Spleen (tissue), 11 donors: Measurements from ENCODE around the gene VWA3A. TPM values are rescaled to one million over a fixed set of nuclear protein-coding genes. Genes with fewer than 3 reads are reported as not detected.

Experiments used
- DNase-seq: peaks from one replicate; pipeline ENCODE4 v3.0.0-alpha.2; 2020
- H3K27ac ChIP-seq, 8 donors: fragments of 200-600 bp; sonication (generic) in 7 of 8; 1 replicate in 4 of 8; 2 replicates in 4 of 8; pipeline versions ENCODE4 v1.5.0 to v1.8.0; 2016 to 2021; ENCODE audit warnings: inconsistent platforms in 4 of 8, mild to moderate bottlenecking in 4 of 8, moderate library complexity in 1 of 8
- H3K27me3 ChIP-seq, 7 donors: fragments of 200-600 bp; sonication (generic) in 6 of 7; replicated peaks in 1 of 7; 1 replicate in 4 of 7; 2 replicates in 3 of 7; pipeline versions ENCODE4 v1.5.0 to v1.8.0; 2016 to 2021; ENCODE audit warnings: inconsistent platforms in 3 of 7, mild to moderate bottlenecking in 1 of 7
- H3K36me3 ChIP-seq, 6 donors: fragments of 200-600 bp; sonication (generic) in 5 of 6; 1 replicate in 4 of 6; 2 replicates in 2 of 6; pipeline versions ENCODE4 v1.5.0 to v1.8.0; 2016 to 2021; ENCODE audit warnings: inconsistent platforms in 2 of 6
- H3K4me1 ChIP-seq, 6 donors: fragments of 200-600 bp; sonication (generic) in 5 of 6; 1 replicate in 3 of 6; 2 replicates in 3 of 6; pipeline versions ENCODE4 v1.5.0 to v1.8.0; 2016 to 2021; ENCODE audit warnings: inconsistent platforms in 3 of 6
- H3K4me3 ChIP-seq, 8 donors: fragments of 200-600 bp; sonication (generic) in 7 of 8; 1 replicate in 4 of 8; 2 replicates in 4 of 8; pipeline versions ENCODE4 v1.5.0 to v1.8.0; 2016 to 2021; ENCODE audit warnings: inconsistent platforms in 4 of 8, mild to moderate bottlenecking in 4 of 8, moderate library complexity in 2 of 8
- H3K9me3 ChIP-seq, 8 donors: fragments of 200-600 bp; sonication (generic) in 7 of 8; 1 replicate in 4 of 8; 2 replicates in 4 of 8; pipeline versions ENCODE4 v1.5.0 to v1.8.0; 2016 to 2021; ENCODE audit warnings: inconsistent platforms in 4 of 8
- CTCF ChIP-seq, 11 experiments: fragments of 200-600 bp in 7 of 11; fragments of 450-650 bp in 4 of 11; sonication (generic) in 4 of 11; IDR thresholded peaks in 8 of 11; conservative IDR thresholded peaks in 3 of 11; 1 replicate in 7 of 11; 2 replicates in 4 of 11; pipeline versions ENCODE4 v1.4.0 to v1.8.0; 2016 to 2021; ENCODE audit warnings: antibody characterized with exemption in 11 of 11, inconsistent platforms in 4 of 11, mild to moderate bottlenecking in 1 of 11
- POLR2A ChIP-seq, 3 donors: fragments of 450-650 bp; IDR thresholded peaks; one replicate each; pipeline ENCODE4 v1.5.1; 2017; ENCODE audit warnings: antibody characterized with exemption in 3 of 3, mild to moderate bottlenecking in 1 of 3
- POLR2AphosphoS5 ChIP-seq, 3 donors: sonication (generic); formaldehyde crosslinking; IDR thresholded peaks; one replicate each; pipeline ENCODE4 v1.5.1; 2017; ENCODE audit warnings: antibody characterized with exemption in 3 of 3
- WGBS, 5 donors: extraction: QIAGEN DNeasy Blood & Tissue Kit in 3 of 5; methylation state at CpG; one replicate each; pipeline versions ENCODE4 v1.1.5 to v1.1.7; 2013 to 2018; 5-methylcytosine and 5-hydroxymethylcytosine counted together
- intact Hi-C: fragments of 100-400 bp; cut with DNase I; formaldehyde crosslinking; loops from one replicate; pipeline ENCODE4 v1.15.0; 2023; ENCODE audit warnings: low total_unique reads
- polyA plus RNA-seq, 3 donors: library from polyadenylated mRNA; stranded (reverse); fragments of 200-250 nt; gene quantifications; one replicate each; pipeline ENCODE4 v1.2.1, GENCODE V29; 2013
- total RNA-seq, 7 donors: library from RNA; depleted of rRNA in 3 of 7; stranded (reverse); fragments of >200 nt in 3 of 7; fragmentation: NEBNext Ultra II Directional in 4 of 7; extraction: Animal tissue kit (Norgen Biotek cat#: 25700) in 4 of 7; gene quantifications; one replicate each; pipeline versions ENCODE4 v1.1.0 to v1.2.1, GENCODE V29; 2016 to 2021
- donor health status: healthy with polysubstance abuse.
- donor health status: DM: no; HTN: no; CAD: no; lungs with moderate emphysema.
- donor health status: DM: no; HTN: no; CAD: no.
- donor health status: Bipolar disorder and iron deficiency.
- donor health status: healthy.
- donor health status: DM: no; HTN: no; CAD: no.
- donor health status: DM: yes; HTN: yes; CAD: no.

Gene VWA3A
- total and polyA plus RNA-seq, 10 donors, result 0.08 to 2.1 (median 0.30) TPM; not detected in 2

DNA sequence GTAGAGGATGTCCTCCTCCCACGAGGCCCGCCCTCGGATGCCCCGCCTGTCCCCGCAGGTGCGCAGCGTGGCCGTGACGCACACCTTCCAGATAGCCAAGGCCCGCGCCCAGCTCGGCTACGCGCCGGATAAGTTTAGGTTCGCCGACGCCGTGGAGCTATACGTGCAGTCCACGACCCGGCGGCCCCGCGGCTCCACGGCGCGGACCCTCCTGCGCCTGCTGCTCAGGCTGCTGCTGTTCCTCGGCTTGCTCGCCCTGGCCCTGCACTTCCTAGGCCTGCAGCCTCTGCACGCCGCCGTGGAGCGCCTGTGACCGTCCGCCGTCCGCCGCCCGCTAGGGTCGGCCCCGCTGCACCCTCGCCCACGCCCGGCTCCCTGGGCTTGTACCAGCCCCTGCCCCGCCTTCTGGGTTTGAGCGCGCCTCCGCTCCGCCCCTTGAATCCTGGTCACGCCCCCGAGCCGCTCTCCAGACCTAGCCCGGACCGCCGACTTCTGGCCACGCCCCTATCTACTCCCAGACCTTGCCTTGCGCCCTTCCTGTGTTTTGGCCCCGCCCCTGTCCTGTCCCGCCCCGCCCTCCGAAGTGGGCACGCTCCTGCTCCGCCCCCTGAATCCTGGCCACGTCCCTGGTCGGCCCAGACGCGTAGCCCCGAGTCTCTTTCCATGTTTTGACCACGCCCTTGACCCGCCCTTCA is 97.9 kb downstream of the VWA3A start:
- DNase-seq, result peak; percentile 100
- intact Hi-C loops, result no loop called here
- Histone ChIP-seq H3K4me1 (peaks cover 29 to 60% (median 47%) of the 10 kb centered on the region in 6 donors), H3K27me3 (no peaks in the 10 kb centered on the region), H3K27ac (peak overlapping the region; percentile 92 to 100 (median 96)), H3K4me3 (peak overlapping the region; percentile 38 to 93 (median 72)), H3K9me3 (no peaks in the 10 kb centered on the region), H3K36me3 (no peaks in the 10 kb centered on the region)
- TF ChIP-seq POLR2AphosphoS5 (IDR thresholded peaks at IDR 0.05) (peak; percentile 97 to 98 (median 98)), POLR2A (IDR thresholded peaks at IDR 0.05) (peak; percentile 86 to 93 (median 86)), CTCF (IDR thresholded peaks at IDR 0.05 in 8 of 11, conservative IDR thresholded peaks at IDR 0.05 in 3 of 11) (peak in 2 of 11 experiments; percentile 7 to 10)
- 0 to 1% (median 0%) methylated on average over 51 to 72 of the region's 72 CpGs for WGBS, 5 donors

GRCh38 chr16:22190776-22191531 is 98.6 kb downstream of the VWA3A start:
- H3K36me3 ChIP-seq, result no peaks in the 10 kb centered on the region
- TF ChIP-seq POLR2A (IDR thresholded peaks at IDR 0.05) (peak in 2 of 3 donors; percentile 70 to 87), POLR2AphosphoS5 (IDR thresholded peaks at IDR 0.05) (peak; percentile 96 to 98 (median 98)), CTCF (IDR thresholded peaks at IDR 0.05 in 8 of 11, conservative IDR thresholded peaks at IDR 0.05 in 3 of 11) (no peak)
- intact Hi-C loops, result no loop called here
- WGBS, 5 donors, result 0 to 1% (median 0%) methylated on average over 43 of the region's 43 CpGs
- H3K27ac ChIP-seq, result peak overlapping the region; percentile 92 to 100 (median 96)
- H3K4me1 ChIP-seq, result peaks cover 29 to 66% (median 52%) of the 10 kb centered on the region in 6 donors
- DNase-seq, result peak; percentile 100
- peak overlapping the region; percentile 10 to 93 (median 42) for H3K4me3 ChIP-seq
- H3K9me3 ChIP-seq, result no peaks in the 10 kb centered on the region
- no peaks in the 10 kb centered on the region for H3K27me3 ChIP-seq

- Histone ChIP-seq H3K27ac (peak overlapping the region; percentile 92 to 100 (median 96)), H3K9me3 (no peaks in the 10 kb centered on the region), H3K4me1 (peaks cover 29 to 73% (median 59%) of the 10 kb centered on the region in 6 donors), H3K27me3 (no peaks in the 10 kb centered on the region), H3K4me3 (peak overlapping the region; percentile 10 to 93 (median 42)), H3K36me3 (no peaks in the 10 kb centered on the region)
- no peak for DNase-seq
- intact Hi-C loops, result no loop called here
- WGBS, 5 donors, result 8 to 13% (median 10%) methylated on average over 9 of the region's 9 CpGs
- TF ChIP-seq CTCF (IDR thresholded peaks at IDR 0.05 in 8 of 11, conservative IDR thresholded peaks at IDR 0.05 in 3 of 11) (no peak), POLR2AphosphoS5 (IDR thresholded peaks at IDR 0.05) (no peak), POLR2A (IDR thresholded peaks at IDR 0.05) (no peak)
Measured at GRCh38 chr16:22191532-22192260, 99.4 kb downstream of the VWA3A start.
